ENCODE results near the gene EGFR. TPM values are rescaled to one million over a fixed set of nuclear protein-coding genes. Genes with fewer than 3 reads are reported as not detected.

Gene EGFR
- total and polyA plus RNA-seq, 2 donors (not counting 3 experiments of a cell fraction or from before 2014, with no cell fraction given): 1.5 to 4.1 TPM

DNA sequence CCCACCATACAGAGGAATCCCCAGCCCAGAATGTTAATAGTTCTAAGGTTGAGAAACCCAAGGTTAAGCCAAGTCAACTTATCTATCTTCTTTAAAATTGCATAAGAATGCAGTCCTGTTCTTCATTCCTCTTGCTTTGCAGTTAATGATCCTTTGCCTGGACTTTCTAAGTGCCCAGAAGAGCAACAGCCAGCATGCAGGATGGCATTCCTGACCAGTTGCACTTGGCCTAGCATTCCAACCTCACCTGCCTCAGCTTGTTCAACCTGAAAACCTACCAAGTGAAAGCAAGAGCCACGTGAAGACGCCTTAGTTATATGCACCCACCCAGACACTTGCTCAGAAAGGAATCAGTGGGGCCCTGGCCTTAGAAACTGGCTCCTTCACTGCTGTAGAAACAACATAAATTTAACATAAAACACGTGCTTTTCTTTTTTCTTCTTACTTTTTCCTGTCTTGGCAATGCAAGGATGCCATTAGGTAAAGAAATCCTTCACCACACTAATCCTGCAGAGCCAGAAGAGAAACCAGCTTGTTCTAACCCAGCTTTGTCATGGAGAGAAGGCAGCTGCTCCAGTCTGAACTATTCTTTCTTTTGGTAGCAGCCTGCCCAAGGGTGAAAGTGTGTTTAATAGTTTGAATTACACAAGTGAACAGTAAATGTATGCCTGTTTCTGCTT is 25.0 kb downstream of the EGFR start:
- dilution Hi-C loops (cut with MboI; ENCODE audit: extremely low pct_ligation_motif_present, low sequenced_read_pairs): no loop called here
- Histone ChIP-seq H4K20me1 (replicated peaks; ENCODE audit: control insufficient read depth, extremely low read depth, insufficient read depth, low read length) (no peaks in the 10 kb centered on the region), H3K4me3 (replicated peaks in 1 of 3; ENCODE audit: insufficient read depth in 1 of 3, low read depth in 1 of 3, low read length in 3 of 3) (no peak overlapping the region), H3K27ac (ENCODE audit: insufficient read depth, low read depth, low read length) (no peak overlapping the region), H2AFZ (ENCODE audit: low read depth, low read length) (no peak overlapping the region), H3K9me1 (replicated peaks; ENCODE audit: control insufficient read depth, extremely low read depth, insufficient read depth, low read length) (no peaks in the 10 kb centered on the region), H3K4me1 (ENCODE audit: control insufficient read depth, extremely low read depth, insufficient read depth, low read length) (no peaks in the 10 kb centered on the region), H3K27me3 (ENCODE audit: control insufficient read depth in 2 of 2, insufficient read depth in 2 of 2, low read length in 2 of 2) (no peaks in the 10 kb centered on the region), H3K36me3 (ENCODE audit: control insufficient read depth in 2 of 2, extremely low read depth in 1 of 2, insufficient read depth in 2 of 2, low read length in 2 of 2) (no peaks in the 10 kb centered on the region), H3K9me3 (replicated peaks; ENCODE audit: control insufficient read depth, insufficient read depth, low read length) (no peaks in the 10 kb centered on the region), H3K79me2 (ENCODE audit: control insufficient read depth, insufficient read depth, low read length) (no peaks in the 10 kb centered on the region), H3K9ac (replicated peaks; ENCODE audit: extremely low read depth, insufficient read depth, low read length) (no peak overlapping the region), H3K4me2 (ENCODE audit: insufficient read depth, low read length) (no peak overlapping the region)
- FAIRE-seq (no peak), DNase-seq (ENCODE audit: low read depth, low spot score) (no peak)
- CTCF ChIA-PET: interaction anchor here (1.2 kb wide), 1 partner anchor 10 kb away, joined by 3 read pairs; no protein-coding TSS in a partner anchor
- TF ChIP-seq EZH2 (IDR thresholded peaks at IDR 0.05; ENCODE audit: borderline replicate concordance, low read depth, low read length, severe bottlenecking) (no peak), FOS (IDR thresholded peaks at IDR 0.05; ENCODE audit: borderline replicate concordance, insufficient read depth, low read length) (no peak), GATA2 (IDR thresholded peaks at IDR 0.05; ENCODE audit: insufficient read depth, insufficient read length, low read depth, low read length) (no peak), POLR2A (IDR thresholded peaks at IDR 0.05; ENCODE audit: low read depth, low read length) (no peak), JUN (IDR thresholded peaks at IDR 0.05; ENCODE audit: borderline replicate concordance, insufficient read depth, insufficient read length, low read depth) (no peak), MYC (IDR thresholded peaks at IDR 0.05; ENCODE audit: low read depth, low read length) (no peak)
- BruUV-seq (replicated peaks): no TSS peak
- POLR2A ChIA-PET: no interaction called here
- intact Hi-C loops (cut with micrococcal nuclease): no loop called here

DNA sequence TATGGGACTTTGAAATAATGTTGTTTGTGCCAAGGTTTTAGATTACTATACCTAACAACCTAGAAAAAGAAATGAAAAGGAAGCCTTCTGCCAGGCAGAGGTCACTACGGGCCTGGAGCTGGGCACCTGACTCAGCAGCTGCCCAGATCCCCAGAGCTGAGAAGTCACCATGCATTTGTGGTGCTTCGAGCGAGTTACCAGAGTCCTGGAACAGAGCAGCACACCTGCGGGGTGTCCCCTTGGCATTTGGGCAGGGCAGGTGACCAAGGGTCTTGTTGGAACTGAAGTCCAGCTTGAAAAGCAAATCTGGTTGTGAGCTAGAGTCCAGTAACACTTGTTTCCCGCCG is 25.5 kb downstream of the EGFR start:
- TF ChIP-seq, protein P1, sequence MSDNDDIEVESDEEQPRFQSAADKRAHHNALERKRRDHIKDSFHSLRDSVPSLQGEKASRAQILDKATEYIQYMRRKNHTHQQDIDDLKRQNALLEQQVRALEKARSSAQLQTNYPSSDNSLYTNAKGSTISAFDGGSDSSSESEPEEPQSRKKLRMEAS (IDR thresholded peaks at IDR 0.05; ENCODE audit: insufficient read depth, insufficient read length): no peak
- TF ChIP-seq POLR2A (IDR thresholded peaks at IDR 0.05; ENCODE audit: low read depth, low read length) (no peak), FOS (IDR thresholded peaks at IDR 0.05; ENCODE audit: borderline replicate concordance, insufficient read depth, low read length) (no peak), EZH2 (IDR thresholded peaks at IDR 0.05; ENCODE audit: borderline replicate concordance, low read depth, low read length, severe bottlenecking) (no peak)
- ChIA-PET CTCF (interaction anchor here (1.2 kb wide), 1 partner anchor 10 kb away, joined by 3 read pairs; no protein-coding TSS in a partner anchor), POLR2A (no interaction called here)
- dilution Hi-C loops (cut with MboI; ENCODE audit: extremely low pct_ligation_motif_present, low sequenced_read_pairs): no loop called here
- no peak overlapping the region for H3K4me2 ChIP-seq (ENCODE audit: insufficient read depth, low read length)
- no peaks in the 10 kb centered on the region for H3K36me3 ChIP-seq (ENCODE audit: control insufficient read depth in 2 of 2, extremely low read depth in 1 of 2, insufficient read depth in 2 of 2, low read length in 2 of 2)
- H3K9me1 ChIP-seq (replicated peaks; ENCODE audit: control insufficient read depth, extremely low read depth, insufficient read depth, low read length): no peaks in the 10 kb centered on the region
- no peaks in the 10 kb centered on the region for H3K27me3 ChIP-seq (ENCODE audit: control insufficient read depth in 2 of 2, insufficient read depth in 2 of 2, low read length in 2 of 2)
- H3K79me2 ChIP-seq (ENCODE audit: control insufficient read depth, insufficient read depth, low read length): no peaks in the 10 kb centered on the region
- no TSS peak for BruUV-seq (replicated peaks)
- intact Hi-C loops (cut with micrococcal nuclease): no loop called here
- H3K9me3 ChIP-seq (replicated peaks; ENCODE audit: control insufficient read depth, insufficient read depth, low read length): no peaks in the 10 kb centered on the region
- no peaks in the 10 kb centered on the region for H3K4me1 ChIP-seq (ENCODE audit: control insufficient read depth, extremely low read depth, insufficient read depth, low read length)
- H3K9ac ChIP-seq (replicated peaks; ENCODE audit: extremely low read depth, insufficient read depth, low read length): no peak overlapping the region
- DNase-seq (ENCODE audit: low read depth, low spot score) (no peak), FAIRE-seq (no peak)
- H4K20me1 ChIP-seq (replicated peaks; ENCODE audit: control insufficient read depth, extremely low read depth, insufficient read depth, low read length): no peaks in the 10 kb centered on the region
- no peak overlapping the region for H3K4me3 ChIP-seq (replicated peaks in 1 of 3; ENCODE audit: insufficient read depth in 1 of 3, low read depth in 1 of 3, low read length in 3 of 3)
- H2AFZ ChIP-seq (ENCODE audit: low read depth, low read length): no peak overlapping the region
- no peak overlapping the region for H3K27ac ChIP-seq (ENCODE audit: insufficient read depth, low read depth, low read length)

Measured in endothelial cell of umbilical vein (primary cell).